Chondrocyte (in vitro differentiated cells): Measurements from ENCODE around the gene DNAJB6. TPM values are rescaled to one million over a fixed set of nuclear protein-coding genes. Genes with fewer than 3 reads are reported as not detected.

Experiments
- DNase-seq: peaks from one replicate; pipeline ENCODE4 v3.0.0; 2021; ENCODE audit warnings: mixed read lengths, low spot score
- H3K27ac Mint-ChIP-seq: one replicate; pipeline ENCODE4 v1.8.0; 2021; ENCODE audit warnings: mild to moderate bottlenecking, moderate library complexity, mixed read lengths; ENCODE audit not compliant: unreplicated experiment
- H3K27me3 Mint-ChIP-seq: 2 replicates; pipeline ENCODE4 v1.8.0; 2021; ENCODE audit warnings: low read depth, mixed read lengths
- H3K36me3 Mint-ChIP-seq: 2 replicates; pipeline ENCODE4 v1.8.0; 2021; ENCODE audit warnings: low read depth, mixed read lengths
- H3K4me1 Mint-ChIP-seq: 2 replicates; pipeline ENCODE4 v1.8.0; 2021; ENCODE audit warnings: low read depth, mild to moderate bottlenecking, mixed read lengths
- H3K4me3 Mint-ChIP-seq: one replicate; pipeline ENCODE4 v1.8.0; 2021; ENCODE audit warnings: mild to moderate bottlenecking, moderate library complexity, mixed read lengths; ENCODE audit not compliant: unreplicated experiment
- H3K9me3 Mint-ChIP-seq: 2 replicates; pipeline ENCODE4 v1.8.0; 2021; ENCODE audit warnings: low read depth, mixed read lengths
- total RNA-seq: library from RNA; stranded (reverse); gene quantifications from 3 replicates; pipeline ENCODE4 v1.2.1, GENCODE V29; 2021
- TF ChIP-seq, protein P1 (sequence below): fragments of 200-600 bp; sonication (generic); IDR thresholded peaks from 2 replicates; pipeline ENCODE4 v1.5.0; 2021; ENCODE audit warnings: antibody characterized with exemption, mild to moderate bottlenecking, moderate library complexity

The DNAJB6 gene
- total RNA-seq, 1 donor from 2014 or later = 108 TPM

DNA sequence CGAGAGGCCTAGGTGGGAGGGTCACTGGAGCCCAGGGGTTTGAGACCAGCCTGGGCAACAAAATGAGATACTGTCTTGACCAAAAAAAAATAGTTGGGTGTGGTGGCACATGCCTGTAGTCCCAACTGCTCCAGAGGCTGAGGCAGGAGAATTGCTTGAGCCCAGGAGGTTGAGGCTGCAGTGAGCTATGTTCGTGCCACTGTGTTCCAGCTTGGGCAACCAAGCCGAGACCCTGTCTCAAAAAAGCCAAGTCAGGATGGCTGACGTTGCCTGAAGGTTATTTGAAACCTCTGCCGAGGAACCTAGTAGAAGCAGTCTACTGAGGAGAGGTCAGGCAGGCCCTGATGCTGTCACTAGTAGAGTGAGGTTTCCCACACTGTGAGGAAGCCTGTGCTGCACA is 22.8 kb downstream of the DNAJB6 start:
- TF ChIP-seq, protein P1, sequence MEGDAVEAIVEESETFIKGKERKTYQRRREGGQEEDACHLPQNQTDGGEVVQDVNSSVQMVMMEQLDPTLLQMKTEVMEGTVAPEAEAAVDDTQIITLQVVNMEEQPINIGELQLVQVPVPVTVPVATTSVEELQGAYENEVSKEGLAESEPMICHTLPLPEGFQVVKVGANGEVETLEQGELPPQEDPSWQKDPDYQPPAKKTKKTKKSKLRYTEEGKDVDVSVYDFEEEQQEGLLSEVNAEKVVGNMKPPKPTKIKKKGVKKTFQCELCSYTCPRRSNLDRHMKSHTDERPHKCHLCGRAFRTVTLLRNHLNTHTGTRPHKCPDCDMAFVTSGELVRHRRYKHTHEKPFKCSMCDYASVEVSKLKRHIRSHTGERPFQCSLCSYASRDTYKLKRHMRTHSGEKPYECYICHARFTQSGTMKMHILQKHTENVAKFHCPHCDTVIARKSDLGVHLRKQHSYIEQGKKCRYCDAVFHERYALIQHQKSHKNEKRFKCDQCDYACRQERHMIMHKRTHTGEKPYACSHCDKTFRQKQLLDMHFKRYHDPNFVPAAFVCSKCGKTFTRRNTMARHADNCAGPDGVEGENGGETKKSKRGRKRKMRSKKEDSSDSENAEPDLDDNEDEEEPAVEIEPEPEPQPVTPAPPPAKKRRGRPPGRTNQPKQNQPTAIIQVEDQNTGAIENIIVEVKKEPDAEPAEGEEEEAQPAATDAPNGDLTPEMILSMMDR = no peak
- Mint-ChIP-seq H3K36me3 (peaks cover 19% of the 10 kb centered on the region), H3K4me3 (no peak overlapping the region)

DNA sequence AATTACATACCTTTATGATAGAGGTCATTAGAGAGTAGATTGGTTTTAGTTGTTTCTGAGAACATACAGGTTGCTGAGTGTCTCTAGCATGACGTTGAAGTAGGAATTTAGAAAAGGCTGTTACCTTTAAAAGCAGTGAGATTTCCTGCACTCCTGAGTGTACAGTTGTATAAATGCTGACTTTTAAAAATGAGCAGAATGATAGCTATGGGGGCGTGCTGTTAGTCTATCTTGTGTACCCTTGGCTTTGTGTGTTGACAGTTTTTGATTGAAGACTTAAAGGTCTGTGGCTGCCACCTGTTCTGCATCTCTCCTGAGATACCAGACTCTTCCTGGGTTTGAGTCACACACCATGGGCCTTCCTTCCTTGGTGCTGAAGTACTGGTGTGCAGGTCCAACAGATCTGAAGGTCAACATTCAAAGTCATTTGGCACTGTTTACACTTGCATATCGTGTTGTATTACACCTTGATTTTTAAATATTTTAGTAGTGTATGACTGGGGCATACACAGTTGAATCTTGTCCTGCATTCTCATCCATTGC is 23.8 kb downstream of the DNAJB6 start:
- Mint-ChIP-seq H3K27ac (no peak overlapping the region), H3K9me3 (no peaks in the 10 kb centered on the region), H3K4me1 (peaks cover 52% of the 10 kb centered on the region), H3K4me3 (no peak overlapping the region), H3K36me3 (peaks cover 25% of the 10 kb centered on the region), H3K27me3 (no peaks in the 10 kb centered on the region)
- TF ChIP-seq, protein P1 = no peak
- DNase-seq = no peak

More for the DNA sequence above, 22.8 kb downstream of the DNAJB6 start:
- Mint-ChIP-seq H3K4me1 (peaks cover 58% of the 10 kb centered on the region), H3K27ac (no peak overlapping the region), H3K9me3 (no peaks in the 10 kb centered on the region), H3K27me3 (no peaks in the 10 kb centered on the region)
- DNase-seq = no peak

DNA sequence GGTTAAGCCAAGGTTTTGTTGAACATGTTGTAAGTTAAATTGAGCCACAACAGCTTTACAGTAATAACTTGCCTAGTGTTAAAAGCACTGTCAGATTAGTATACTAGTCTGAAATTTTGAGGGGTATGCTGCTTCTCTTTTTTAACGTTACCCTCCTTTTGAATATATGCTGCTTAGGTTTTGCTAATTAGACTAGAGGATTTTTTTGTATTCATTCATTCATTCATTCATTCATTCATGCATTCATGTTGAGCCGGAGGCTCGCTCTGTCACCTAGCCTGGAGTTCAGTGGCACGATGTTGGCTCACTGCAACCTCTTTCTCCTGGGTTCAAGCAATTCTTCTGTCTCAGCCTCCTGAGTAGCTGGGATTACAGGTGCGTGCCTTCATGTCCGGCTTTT is 24.7 kb downstream of the DNAJB6 start:
- H3K4me3 Mint-ChIP-seq = no peak overlapping the region
- H3K27me3 Mint-ChIP-seq = no peaks in the 10 kb centered on the region
- peaks cover 28% of the 10 kb centered on the region for H3K36me3 Mint-ChIP-seq
- no peaks in the 10 kb centered on the region for H3K9me3 Mint-ChIP-seq
- no peak overlapping the region for H3K27ac Mint-ChIP-seq
- peaks cover 42% of the 10 kb centered on the region for H3K4me1 Mint-ChIP-seq
- no peak for DNase-seq
- TF ChIP-seq, protein P1 = no peak

DNA sequence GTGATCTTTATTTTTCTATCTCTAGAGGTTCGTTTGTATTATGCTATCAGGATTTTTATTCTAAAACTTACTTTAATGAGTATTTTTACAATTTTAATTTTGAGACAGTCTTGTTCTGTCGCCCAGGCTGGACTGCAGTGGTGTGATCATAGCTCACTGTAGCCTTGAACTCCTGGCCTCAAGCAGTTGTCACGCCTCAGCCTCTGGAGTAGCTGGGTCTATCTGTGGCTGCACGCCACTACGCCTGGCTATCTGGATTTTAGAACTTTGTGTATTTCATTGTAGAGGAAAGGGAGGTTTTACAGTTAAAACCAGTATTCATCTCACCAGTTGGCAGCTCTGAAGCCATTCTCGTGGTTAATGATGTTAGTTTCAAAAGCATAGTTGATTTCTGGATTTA is 25.9 kb downstream of the DNAJB6 start:
- TF ChIP-seq, protein P1 = no peak
- Mint-ChIP-seq H3K4me1 (peaks cover 34% of the 10 kb centered on the region), H3K27ac (no peak overlapping the region), H3K36me3 (peaks cover 33% of the 10 kb centered on the region), H3K4me3 (no peak overlapping the region), H3K9me3 (no peaks in the 10 kb centered on the region), H3K27me3 (no peaks in the 10 kb centered on the region)
- no peak for DNase-seq

DNA sequence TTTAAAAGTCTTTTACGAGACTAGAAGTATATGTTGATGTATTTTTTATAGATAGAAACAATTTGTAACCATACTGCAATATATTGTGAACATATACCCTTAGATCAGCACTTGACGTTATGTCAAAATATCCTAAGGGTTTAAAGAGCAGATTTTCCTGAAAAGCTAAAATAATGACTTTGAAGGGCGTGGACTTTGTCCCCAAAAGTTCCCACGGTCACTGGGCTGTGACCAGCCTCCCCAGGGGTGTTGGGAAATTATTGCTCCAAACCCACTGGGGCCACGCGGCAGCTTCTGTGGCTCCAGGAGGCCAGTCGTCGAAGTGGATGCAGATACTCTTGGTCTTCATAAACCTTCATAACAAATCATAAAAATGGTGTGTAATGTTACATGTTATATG is 29.9 kb downstream of the DNAJB6 start:
- Mint-ChIP-seq H3K27me3 (no peaks in the 10 kb centered on the region), H3K27ac (no peak overlapping the region), H3K9me3 (no peaks in the 10 kb centered on the region), H3K36me3 (peaks cover 38% of the 10 kb centered on the region), H3K4me1 (peaks cover 23% of the 10 kb centered on the region), H3K4me3 (no peak overlapping the region)
- TF ChIP-seq, protein P1 = no peak
- no peak for DNase-seq
